ENCODE data around the gene TSPEAR.

Gene TSPEAR

DNA sequence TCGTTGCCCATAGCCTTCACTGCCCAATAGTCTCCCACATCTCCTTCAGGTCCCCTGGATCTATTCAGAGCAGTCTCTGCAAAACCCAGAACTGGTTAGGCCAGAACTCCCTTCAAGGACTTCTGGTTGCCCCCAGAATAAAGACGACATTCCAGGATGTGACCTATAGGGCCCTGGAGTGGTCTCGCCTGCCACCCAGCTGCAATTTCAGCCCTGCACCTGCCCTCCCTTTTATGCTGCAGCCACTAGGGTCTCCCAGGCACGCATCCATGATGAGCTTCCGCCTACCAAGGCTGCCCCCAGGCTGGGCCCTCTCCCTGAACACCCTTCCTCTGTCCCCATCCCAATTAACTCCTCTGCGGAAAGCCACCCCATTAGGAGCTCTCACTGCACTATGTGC lies 7.2 kb upstream of the TSPEAR start:
- no peak for DNase-seq

DNA sequence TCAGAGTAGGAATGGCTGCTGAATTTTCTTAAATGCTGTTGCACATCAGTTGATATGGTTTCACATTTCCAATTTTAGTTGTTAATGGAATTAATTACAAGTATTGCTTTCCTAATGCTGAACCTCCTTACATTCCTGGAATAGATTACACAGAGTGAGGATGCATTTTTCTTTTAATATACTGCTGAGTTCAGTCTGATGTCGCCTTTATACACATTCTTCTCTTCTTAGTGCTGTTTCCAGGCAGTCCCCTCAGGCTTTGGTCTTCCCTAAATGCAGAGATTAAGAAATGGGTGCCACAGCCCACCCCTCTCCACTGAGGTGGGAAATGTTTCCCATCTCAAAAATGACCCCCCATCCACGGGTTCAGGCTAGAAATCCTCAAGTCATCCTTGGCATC lies 6.7 kb upstream of the TSPEAR start:
- no peak for DNase-seq

DNA sequence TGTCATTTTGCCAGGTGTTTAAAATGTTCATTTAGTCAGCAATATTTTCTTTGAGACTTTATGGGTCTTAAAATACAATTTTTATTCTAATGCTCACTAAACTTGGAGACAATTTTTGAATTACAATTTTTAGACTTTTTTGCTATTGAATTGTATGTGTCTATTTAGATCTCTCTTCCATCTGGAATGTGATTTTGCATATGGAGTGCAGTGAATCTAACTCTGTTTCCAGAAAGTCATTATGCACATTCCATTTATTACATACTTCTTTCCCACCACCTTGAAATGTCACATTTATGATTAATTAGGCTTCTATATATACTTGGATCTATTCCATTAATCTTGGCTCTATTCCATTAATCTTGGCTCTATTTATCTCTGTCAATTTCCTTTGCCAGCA lies 5.6 kb upstream of the TSPEAR start:
- no peak for DNase-seq

DNA sequence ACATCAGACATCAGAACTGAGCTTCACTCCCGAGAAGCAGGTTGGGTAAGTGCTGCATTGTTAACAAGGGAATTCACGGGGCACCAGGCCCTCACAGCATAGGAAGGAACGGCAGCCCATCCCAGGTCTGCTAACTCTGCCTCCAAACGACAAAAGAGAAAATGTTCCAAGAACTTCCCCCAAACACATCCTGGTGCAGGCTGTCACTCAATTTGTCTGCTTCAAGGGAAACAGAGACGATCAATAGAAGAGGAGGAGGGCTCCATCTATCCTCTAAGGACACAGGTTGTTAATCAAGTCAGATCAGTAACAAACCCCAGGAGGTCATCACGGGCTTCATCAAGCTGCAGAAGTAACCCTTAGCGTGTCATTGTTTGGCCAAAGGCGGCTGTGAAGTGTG lies 3.5 kb upstream of the TSPEAR start:
- DNase-seq: no peak

DNA sequence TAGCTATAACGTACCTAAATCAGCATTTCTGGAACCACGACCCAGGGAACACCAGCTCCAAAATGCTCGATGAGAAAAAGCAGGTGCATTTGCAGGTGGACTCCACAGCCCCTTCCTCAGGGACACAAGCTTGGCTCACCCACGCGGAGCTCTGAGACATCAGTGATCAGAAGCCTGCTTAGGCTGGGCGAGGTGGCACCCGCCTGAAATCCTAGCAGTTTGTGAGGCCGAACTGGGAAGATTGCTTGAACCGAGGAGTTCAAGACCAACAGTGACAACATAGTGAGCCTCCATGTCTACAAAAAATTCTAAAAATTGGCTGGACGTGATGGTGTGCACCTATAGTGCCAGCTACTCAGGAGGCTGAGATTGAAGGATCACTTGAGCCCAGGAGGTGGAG lies 2.5 kb upstream of the TSPEAR start:
- DNase-seq: no peak

DNA sequence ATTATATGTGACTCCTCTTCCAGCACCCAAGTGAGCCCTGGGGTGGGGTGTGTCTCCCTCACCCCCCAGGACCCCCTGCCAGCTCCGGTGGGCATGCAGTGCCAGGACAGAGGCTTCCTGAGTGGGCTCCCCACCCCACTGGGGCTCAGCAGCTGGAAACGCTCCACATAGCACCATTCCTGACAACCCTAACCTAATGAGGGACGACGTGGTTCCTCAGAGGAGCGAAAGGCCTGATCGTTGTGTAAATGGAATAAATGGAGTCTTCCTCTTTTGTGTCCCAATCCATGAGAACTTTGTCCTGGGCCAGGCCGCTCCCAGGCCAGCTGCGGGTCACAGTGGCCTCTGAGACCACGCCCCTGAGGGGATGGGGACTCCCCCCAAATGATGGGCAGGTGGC lies 1.8 kb upstream of the TSPEAR start:
- no peak for DNase-seq

DNA sequence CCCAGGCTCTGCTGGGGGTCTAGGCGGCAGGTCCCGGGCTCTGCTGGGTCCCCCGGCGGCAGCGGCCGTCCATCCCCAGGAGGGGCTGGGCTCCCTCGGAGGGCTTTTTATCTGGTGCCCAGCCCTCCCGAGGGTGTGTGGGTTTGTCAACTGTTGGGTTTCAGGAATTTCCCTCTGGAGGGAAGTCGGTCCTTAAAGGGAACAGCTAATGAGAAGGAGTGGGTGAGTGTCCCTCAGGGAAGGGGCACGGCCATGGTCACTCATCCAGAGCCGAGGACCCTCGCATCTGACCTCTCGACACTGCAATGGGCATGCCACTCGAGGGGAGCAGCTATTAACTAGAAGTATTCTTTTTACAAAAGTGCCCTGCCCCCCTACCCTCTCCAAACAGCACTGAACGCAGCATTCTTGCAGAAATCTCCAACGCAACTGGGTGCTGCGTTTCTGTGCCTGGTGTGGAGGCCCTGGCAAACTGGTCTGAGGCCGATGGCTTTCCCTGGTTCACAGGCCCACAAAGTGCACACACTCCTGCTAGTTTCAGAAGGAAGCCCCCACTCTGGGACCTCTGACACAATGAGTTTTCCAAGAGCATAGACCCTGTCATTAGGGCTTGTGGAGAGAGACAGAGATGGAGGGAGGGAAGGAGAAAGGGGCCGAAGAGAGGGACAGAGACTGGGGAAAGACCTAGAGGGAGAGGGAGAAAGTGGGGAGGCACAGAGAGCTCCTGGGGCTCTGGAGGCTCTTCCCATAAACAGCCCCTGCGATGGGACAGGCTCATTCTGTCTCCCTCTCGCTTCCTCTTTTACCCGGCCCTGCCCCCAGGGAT lies 1.0 kb upstream of the TSPEAR start:
- no peak for DNase-seq

DNA sequence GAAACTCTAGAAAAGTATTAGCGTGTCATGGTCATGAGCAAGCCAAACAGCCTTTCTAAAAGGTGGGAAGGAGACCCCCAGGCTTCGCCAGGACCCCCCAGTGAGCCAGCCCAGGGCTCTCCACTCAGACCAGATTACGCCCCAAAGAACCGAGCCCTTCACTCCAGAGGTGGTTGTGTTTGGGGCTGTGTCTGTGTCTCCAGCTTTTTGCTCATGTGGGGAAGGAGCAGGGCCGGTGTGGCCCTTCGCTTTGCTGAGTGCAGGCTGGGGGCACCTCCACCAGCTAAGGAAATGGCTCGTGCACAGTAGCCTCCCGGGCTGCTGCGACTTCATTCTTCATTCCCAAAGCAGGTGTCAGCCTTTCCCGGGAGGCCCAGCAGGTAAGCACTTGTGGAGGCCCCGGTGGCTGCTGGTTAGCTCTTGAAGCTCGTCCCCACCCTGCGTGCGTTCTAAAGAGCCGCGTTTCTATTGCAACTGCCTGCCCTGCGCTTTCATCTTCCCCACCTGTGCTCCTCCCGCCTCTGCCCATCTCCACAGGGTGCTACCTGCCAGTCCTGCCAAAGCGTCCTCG lies 531 bp downstream of the TSPEAR start:
- no peak for DNase-seq

DNA sequence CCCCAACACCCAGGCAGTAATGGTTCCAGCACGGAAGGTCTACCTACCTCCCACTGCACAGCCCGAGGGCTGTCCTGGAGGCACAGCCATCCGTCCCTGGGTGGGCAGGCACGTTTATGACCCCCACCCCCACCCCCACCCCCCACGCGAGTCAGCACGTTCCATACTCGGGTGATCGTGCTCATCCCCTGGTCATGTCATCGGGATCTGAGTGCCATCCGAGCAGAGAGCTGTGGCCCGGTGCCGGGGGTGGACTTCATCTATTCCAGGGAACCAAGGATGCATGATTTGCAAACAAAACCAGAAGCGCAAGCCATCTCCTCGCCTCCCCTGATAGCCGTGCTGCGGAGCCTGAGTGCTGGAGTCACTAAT lies 1.1 kb downstream of the TSPEAR start:
- no peak for DNase-seq

DNA sequence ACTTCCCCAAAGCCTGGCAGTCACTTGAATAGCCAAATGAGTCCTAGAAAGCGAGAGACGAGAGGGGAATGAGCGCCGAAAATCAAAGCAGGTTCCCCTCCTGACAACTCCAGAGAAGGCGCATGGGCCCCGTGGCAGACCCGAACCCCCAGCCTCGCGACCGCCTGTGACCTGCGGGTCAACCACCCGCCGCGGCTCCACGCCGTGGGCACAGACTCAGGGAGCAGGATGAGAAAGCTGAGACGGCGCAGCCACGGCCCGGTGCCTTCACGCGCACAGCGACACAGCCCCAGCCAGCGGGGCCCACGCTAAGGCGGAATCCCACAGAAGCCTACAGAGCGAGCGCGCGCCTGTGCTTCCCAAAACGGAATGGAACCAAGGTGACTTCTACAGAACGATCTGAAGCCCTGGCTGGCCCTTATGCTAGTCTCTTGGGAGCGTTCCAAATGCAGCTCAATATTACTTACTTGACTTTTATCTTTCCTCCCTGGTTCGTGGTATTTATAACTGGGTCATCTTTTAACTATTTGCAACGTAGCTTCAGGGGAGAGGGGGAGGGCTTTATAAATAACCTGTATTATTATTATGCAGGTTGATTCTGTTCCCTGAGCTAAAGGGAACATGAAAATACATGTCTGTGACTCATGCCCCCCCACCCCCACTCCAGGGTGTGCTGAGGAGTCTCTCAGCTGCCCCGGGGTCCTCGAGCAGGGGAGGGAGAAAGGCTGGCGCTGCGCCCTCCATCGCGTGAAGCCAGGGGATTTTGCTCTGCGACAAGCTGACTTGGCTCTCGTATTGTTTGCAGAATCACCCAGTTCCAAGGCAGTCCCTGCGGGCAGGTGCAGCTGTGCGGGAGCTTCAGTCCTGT lies 1.7 kb downstream of the TSPEAR start:
- DNase-seq: no peak

DNA sequence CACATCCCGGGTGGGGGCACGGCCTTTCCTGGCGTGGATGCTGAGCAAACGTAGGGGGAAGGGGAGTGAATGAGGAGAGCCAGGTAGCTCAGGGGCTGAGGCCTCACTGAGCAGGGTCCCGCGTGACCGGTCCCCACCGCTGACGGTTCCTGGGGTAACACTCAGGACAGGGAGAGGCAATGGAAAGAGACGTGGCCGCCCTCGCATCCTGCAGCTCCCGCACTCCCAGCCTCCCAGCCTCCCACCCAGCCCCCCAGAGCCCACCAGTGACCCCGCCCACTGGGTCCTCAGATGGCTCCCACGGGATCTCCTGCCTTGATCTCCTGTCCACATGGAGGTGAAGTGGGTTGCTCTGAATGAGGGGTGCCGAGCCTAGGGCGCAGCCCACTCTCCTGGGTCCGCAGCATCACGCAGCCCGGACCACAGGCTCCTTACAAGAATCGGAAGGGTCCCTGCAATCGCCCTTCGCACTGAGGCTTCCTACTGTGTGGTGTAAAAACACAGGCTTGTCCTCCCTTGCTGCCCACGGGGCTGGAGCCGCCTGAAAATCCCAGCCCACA lies 2.4 kb downstream of the TSPEAR start:
- no peak for DNase-seq

DNA sequence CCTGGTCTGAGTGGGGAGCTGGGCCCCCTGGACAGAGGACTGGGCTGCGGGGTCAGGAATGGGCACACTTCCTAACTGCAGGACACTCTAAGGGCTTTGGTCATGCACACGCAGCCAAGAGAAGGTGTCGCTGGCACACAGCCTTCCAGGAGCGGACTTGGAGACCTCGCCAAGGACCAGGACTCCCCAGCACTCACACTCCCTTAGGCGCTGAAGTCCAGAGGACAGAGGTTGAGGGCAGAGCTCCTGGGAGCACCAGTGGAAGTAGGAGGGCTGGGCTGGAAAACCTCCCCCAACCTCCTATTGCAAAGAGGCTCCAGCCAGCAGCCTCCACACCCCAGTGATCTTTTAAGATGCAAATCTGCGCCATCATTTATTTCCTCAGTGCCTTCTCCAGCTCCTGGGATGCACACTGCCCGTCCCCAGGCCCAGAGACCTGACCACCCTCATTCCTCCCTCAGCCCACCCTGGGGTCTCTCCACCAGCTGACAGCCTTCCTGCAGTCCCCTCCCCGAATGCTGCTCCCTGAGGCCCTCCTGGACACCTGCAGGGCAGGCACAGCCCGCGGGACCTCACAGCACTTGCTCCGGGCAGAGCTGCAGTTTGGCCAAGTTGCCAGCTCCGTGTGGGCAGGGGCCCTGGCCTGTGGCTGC lies 3.0 kb downstream of the TSPEAR start:
- DNase-seq: no peak

DNA sequence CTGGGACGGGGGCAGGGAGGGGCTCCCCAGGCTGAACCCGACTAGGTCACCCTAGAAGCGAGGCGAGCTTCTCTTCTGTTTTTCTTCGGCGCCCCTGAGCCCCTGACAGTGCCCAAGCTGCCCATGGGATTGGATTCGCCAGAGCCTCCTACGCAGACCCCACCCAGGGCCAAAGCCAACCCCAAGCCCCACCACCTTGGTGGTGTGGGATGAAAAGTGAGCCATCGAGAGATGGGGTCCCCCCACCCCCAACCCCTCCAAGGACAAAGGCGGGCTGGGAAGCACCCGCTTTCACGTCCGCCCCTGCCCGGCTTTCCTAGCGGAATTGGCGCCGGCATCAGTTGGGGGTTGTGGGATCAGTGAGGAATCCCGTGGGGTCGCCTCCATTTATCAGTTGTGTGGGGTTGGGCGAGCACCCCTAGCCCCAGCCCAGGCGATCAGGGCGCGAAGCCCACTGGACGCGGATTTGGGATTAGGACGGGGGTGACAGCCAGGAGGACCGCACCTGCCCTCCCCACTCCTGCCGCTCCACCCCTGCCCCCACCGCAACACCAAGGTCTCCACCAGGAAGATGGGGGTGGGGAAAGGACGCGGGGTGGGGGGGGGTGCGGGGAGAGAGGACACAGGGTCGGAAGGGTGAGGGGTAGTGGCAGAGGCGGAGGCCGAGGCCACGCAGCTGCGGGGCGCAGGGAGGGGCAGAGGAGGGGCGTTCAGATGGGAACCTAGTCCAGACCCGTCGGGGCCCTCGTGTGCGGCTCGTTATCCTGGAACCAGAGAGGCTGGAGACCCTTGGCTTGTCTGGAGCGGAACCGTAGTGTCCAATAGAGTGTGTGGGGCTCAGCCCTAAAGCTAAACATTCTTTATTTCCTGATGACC lies 4.4 kb downstream of the TSPEAR start:
- no peak for DNase-seq

DNA sequence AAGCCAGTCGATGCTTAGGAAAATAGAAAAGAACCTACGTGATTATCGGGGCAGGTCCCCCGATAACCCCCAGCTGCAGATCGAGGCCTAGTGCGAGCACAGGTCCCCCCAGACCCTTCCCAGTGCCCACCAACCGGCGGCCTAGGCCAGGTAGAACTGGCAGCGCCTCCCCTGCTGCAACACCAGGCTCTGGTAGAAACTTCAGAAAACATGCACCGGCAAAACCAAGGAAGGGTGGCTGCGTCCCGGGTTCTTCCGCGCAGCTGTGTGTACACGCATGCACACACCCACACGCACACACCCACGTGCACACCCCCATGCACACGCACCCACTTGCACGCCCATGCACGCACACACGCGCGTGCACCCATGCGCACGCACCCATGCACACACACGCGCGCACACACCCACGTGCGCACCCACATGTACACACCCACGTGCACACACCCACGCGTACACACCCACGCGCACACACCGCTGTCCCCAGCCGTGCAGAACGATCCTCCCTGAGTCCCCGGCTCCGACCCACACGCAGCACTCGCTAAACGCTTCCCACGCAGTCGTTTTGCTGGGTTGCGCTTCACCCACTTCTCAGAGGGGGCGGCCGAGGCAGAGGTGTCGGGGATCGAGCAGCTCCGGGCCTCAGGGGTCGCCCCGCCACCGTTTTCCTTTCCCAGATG lies 5.2 kb downstream of the TSPEAR start:
- no peak for DNase-seq

DNA sequence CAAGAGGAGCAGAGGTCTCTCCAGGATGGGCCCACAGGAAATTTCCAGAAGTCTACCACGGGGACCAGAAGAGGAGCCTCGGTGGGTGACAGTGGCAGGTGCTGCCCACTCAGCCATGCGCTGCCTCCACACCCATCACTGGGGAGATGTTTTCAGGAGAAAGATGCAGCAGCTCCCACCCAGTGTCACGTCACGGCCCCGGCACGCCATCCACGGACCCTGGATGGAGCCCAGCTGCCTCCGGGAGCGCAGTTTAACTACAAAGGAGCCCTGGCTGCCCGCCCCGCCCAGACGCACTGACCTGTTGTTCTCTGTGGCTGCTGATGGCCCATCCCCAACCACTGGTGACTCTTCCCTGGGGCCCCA lies 6.8 kb downstream of the TSPEAR start:
- DNase-seq: no peak

DNA sequence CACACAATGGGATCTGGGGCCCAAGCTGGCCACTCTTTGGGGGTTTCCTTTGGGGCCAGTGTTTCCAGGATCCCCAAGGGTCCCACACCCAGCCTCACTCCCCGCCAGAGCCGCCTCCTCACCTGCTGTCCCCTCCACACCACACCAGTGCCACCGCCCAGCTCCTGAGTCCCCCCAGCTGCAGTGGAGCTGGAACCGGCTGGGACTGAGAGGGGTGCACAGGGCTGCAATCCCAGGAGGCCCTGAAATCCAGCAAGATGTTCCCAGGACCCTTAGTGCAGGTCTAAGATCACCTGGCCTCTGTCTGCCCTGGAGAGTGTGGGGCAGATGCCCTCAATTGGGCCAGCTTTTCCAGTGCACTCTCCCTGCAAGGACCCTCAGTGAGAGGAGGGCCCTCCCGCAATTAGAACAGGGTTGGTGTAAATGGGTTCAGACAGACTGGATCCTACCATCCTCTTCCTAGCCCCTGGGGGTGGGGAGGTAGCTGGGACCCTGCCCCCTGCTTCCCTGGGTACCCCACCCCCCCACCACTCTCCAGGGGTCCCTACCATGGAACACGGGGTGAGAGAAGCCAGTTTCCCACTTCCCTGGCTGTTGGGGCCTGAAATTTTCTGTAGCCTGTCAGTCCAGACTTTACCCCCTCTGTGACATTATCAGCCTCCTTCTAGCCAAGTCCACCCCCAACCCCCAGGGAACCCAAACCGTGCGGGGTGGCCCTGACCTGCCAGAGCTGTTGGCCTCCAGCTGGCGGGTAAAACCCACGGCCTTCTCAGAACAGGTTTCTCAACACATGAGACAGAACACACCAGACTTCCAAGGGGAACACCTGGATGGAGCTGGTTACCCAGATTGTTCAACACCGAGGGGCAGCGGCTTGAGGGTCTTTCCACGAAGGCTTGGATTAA lies 7.4 kb downstream of the TSPEAR start:
- no peak for DNase-seq

DNA sequence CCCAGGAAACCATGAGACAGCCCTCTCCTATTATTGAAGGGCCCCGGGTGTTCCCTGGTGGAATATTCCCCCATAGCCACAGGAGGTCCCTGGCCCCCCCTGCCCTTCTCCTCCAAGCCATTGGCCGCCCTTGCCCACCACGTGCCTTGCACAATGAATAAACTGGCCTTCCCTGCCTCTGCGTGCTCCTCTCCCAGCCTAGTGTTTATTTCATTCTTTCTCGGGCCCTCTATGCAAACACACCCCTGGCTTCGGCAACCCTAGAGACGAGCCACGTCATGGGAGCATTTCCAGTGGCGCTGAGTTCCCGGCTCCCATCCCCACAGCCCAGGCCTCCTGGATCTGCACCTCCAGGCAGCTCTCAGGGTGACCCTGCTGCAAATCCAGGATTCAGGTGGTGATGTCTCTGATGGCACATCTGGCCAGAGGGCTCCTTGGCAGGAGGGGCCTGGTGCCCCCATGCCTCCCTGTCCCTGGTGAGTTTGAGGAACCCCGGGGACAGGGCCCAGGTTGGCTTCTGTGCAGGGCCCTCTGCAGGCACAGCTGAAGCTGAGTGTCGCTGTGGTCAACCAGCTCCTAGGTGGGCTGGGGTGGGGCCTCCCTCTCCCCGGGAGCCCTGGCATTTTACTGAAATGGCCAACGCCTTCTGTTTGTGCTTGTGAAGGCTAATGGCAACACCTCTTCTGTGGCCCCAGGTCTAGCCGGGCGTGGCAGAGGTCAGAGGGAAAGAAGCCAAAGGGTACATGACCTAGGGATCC lies 8.2 kb downstream of the TSPEAR start:
- no peak for DNase-seq

DNA sequence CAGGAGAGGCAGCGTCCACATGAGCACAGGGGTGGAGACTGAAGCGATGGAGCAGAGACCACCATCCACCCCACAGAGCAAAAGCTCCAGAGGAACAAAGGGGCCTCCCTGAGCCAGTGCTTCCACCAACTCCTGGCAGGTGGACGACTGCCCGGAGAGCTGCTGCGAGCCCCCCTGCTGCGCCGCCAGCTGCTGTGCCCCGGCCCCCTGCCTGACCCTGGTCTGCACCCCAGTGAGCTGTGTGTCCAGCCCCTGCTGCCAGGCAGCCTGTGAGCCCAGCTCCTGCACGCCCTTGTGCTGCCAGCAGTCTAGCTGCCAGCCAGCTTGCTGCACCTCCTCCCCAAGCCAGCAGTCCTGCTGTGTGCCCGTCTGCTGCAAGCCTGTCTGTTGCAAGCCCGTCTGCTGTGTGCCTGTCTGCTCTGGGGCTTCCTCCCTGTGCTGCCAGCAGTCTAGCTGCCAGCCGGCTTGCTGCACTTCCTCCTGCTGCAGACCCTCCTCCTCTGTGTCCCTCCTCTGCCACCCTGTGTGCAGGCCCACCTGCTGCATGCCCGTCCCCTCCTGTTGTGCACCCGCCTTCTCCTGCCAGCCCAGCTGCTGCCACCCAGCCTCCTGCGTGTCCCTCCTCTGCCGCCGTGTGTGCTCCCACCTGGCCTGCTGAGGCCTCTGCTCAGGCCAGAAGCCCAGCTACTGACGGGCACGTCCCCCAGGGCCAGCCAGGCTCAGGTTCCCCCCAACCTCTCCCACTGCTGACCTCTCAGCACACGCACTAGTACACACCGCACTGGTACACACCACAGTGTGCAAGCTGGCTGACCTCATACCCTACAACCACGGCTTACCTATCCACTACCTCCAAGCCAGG lies 9.0 kb downstream of the TSPEAR start:
- DNase-seq: no peak

DNA sequence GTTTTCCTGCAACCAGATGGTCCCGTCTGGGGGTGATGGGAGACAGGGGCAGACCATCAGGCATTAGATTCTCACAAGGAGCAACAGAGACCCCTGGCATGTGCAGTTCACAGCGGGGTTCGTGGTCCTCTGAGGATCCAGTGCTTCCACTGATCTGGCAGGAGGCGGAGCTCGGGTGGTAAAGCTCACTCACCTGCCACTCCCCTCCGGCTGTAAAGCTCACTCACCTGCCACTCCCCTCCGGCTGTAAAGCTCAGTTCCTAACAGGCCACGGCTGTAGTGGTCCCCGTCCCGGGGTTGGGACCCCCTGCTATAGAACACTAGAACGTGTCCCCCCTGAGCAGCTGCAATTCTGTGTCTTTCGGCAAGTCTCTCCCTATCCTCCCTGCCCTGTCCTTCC lies 9.8 kb downstream of the TSPEAR start:
- DNase-seq: no peak
